HEK293 (cell line): ENCODE data around the gene CCDC136.

ENCODE experiments used
- CTCF ChIA-PET: fragments of 350-600 bp; formaldehyde crosslinking; extraction: SDS; loops from one replicate; lab custom pipeline; 2021; ENCODE audit warnings: antibody characterized with exemption; lab: Yijun Ruan, JAX
- POLR2A ChIA-PET: fragments of 300-600 bp; formaldehyde crosslinking; extraction: SDS; loops from one replicate; lab custom pipeline; 2020; ENCODE audit warnings: antibody characterized with exemption, inconsistent platforms; lab: Yijun Ruan, JAX
- H3K27ac ChIP-seq: fragments of 200-500 bp; sonication (Bioruptor generic); 2 replicates; pipeline ENCODE4 v1.5.1; 2014; ENCODE audit warnings: low read depth, low read length, control low read depth, inconsistent platforms; ENCODE audit errors: extremely low read depth
- H3K36me3 ChIP-seq, 2 experiments: fragments of 200-500 bp in 1 of 2; sonication (Bioruptor generic) in 1 of 2; 1 replicate in 1 of 2; 2 replicates in 1 of 2; pipeline ENCODE4 v1.5.1; 2014 to 2017; ENCODE audit warnings: inconsistent platforms in 2 of 2, low read length in 2 of 2; ENCODE audit not compliant: control insufficient read depth in 2 of 2, insufficient read depth in 1 of 2
- H3K4me1 ChIP-seq: fragments of 200-500 bp; sonication (Bioruptor generic); 2 replicates; pipeline ENCODE4 v1.5.1; 2014; ENCODE audit warnings: mild to moderate bottlenecking, low read length, inconsistent platforms; ENCODE audit not compliant: control insufficient read depth, insufficient read depth
- H3K4me3 ChIP-seq: 2 replicates; pipeline ENCODE4 v1.5.1; 2011; ENCODE audit warnings: low read depth, mild to moderate bottlenecking, control low read depth, low read length, moderate library complexity
- H3K9me3 ChIP-seq: fragments of 200-500 bp; sonication (Bioruptor generic); 2 replicates; pipeline ENCODE4 v1.5.1; 2014; ENCODE audit warnings: low read depth, low read length, inconsistent platforms; ENCODE audit not compliant: control insufficient read depth, insufficient read depth
- EGR2 ChIP-seq: fragments of 450-650 bp; formaldehyde crosslinking; IDR thresholded peaks from 2 replicates; pipeline ENCODE4 v1.5.1; 2016; ENCODE audit warnings: low read depth, missing biosample characterization, missing genetic modification characterization
- GLI4 ChIP-seq: fragments of 450-650 bp; formaldehyde crosslinking; IDR thresholded peaks from 2 replicates; pipeline ENCODE4 v1.5.1; 2016; ENCODE audit warnings: missing biosample characterization, missing genetic modification characterization
- TSHZ1 ChIP-seq: fragments of 450-650 bp; formaldehyde crosslinking; IDR thresholded peaks from 2 replicates; pipeline ENCODE4 v1.5.1; 2016; ENCODE audit warnings: missing biosample characterization, missing genetic modification characterization, borderline replicate concordance
- ZBTB1 ChIP-seq: fragments of 450-650 bp; formaldehyde crosslinking; IDR thresholded peaks from 2 replicates; pipeline ENCODE4 v1.5.1; 2016; ENCODE audit warnings: missing biosample characterization, missing genetic modification characterization
- ZFHX2 ChIP-seq: fragments of 450-650 bp; formaldehyde crosslinking; conservative IDR thresholded peaks from 2 replicates; pipeline ENCODE4 v1.5.1; 2016; ENCODE audit warnings: missing biosample characterization, missing genetic modification characterization
- ZNF112 ChIP-seq: fragments of 450-650 bp; formaldehyde crosslinking; IDR thresholded peaks from 2 replicates; pipeline ENCODE4 v1.5.0; 2017; ENCODE audit warnings: missing biosample characterization, missing genetic modification characterization
- ZNF146 ChIP-seq: fragments of 450-650 bp; formaldehyde crosslinking; IDR thresholded peaks from 2 replicates; pipeline ENCODE4 v1.5.1; 2016; ENCODE audit warnings: missing biosample characterization, missing genetic modification characterization
- ZNF155 ChIP-seq: fragments of 450-650 bp; formaldehyde crosslinking; IDR thresholded peaks from 2 replicates; pipeline ENCODE4 v1.5.1; 2016; ENCODE audit warnings: missing biosample characterization, missing genetic modification characterization
- ZNF302 ChIP-seq: fragments of 450-650 bp; formaldehyde crosslinking; IDR thresholded peaks from 2 replicates; pipeline ENCODE4 v1.5.1; 2016; ENCODE audit warnings: missing biosample characterization, missing genetic modification characterization, low read depth
- ZNF362 ChIP-seq: fragments of 450-650 bp; formaldehyde crosslinking; IDR thresholded peaks from 2 replicates; pipeline ENCODE4 v1.5.1; 2016; ENCODE audit warnings: missing biosample characterization, missing genetic modification characterization
- ZNF501 ChIP-seq: fragments of 450-650 bp; formaldehyde crosslinking; IDR thresholded peaks from 2 replicates; pipeline ENCODE4 v1.5.1; 2016; ENCODE audit warnings: missing biosample characterization, missing genetic modification characterization
- ZNF513 ChIP-seq: fragments of 450-650 bp; IDR thresholded peaks from 2 replicates; pipeline ENCODE4 v1.5.1; 2018; ENCODE audit warnings: missing biosample characterization, missing genetic modification characterization
- ZNF629 ChIP-seq: fragments of 450-650 bp; formaldehyde crosslinking; IDR thresholded peaks from 2 replicates; pipeline ENCODE4 v1.5.1; 2017; ENCODE audit warnings: missing biosample characterization, missing genetic modification characterization
- ZNF776 ChIP-seq: fragments of 450-650 bp; formaldehyde crosslinking; IDR thresholded peaks from 2 replicates; pipeline ENCODE4 v1.5.0; 2017; ENCODE audit warnings: missing biosample characterization, missing genetic modification characterization, borderline replicate concordance
- ZSCAN4 ChIP-seq: fragments of 450-650 bp; formaldehyde crosslinking; IDR thresholded peaks from 2 replicates; pipeline ENCODE4 v1.5.1; 2017; ENCODE audit warnings: missing biosample characterization, missing genetic modification characterization

Gene CCDC136

GRCh38 chr7:128755075-128755818, 36.5 kb upstream of the CCDC136 start:
- Histone ChIP-seq H3K4me3 (no peak overlapping the region), H3K4me1 (no peaks in the 10 kb centered on the region), H3K27ac (no peak overlapping the region), H3K36me3 (peaks cover 13 to 85% of the 10 kb centered on the region in 2 experiments), H3K9me3 (no peaks in the 10 kb centered on the region)
- CTCF ChIA-PET = interaction anchor here (0.7 to 1.2 kb wide), 2 partner anchors 15 to 294 kb away, joined by 3 to 5 read pairs; no protein-coding TSS in a partner anchor
- POLR2A ChIA-PET = interaction anchor here (0.6 kb wide), 1 partner anchor 859 kb away, joined by 3 read pairs; no protein-coding TSS in a partner anchor
- no peak for TF ChIP-seq ZFHX2 (tag by site-specific recombination)
- peak; percentile 50; the same call in 1 of the 2 replicates for TF ChIP-seq ZNF362

GRCh38 chr7:128755819-128756476, 35.8 kb upstream of the CCDC136 start:
- Histone ChIP-seq H3K27ac (no peak overlapping the region), H3K36me3 (peaks cover 17 to 84% of the 10 kb centered on the region in 2 experiments), H3K4me1 (no peaks in the 10 kb centered on the region), H3K9me3 (no peaks in the 10 kb centered on the region), H3K4me3 (no peak overlapping the region)
- ChIA-PET POLR2A (no interaction called here), CTCF (interaction anchor here (0.8 to 1.2 kb wide), 2 partner anchors 15 to 128 kb away, joined by 3 to 5 read pairs; no protein-coding TSS in a partner anchor)
- TF ChIP-seq ZNF501 (no peak), GLI4 (tag by site-specific recombination) (no peak)

- no peaks in the 10 kb centered on the region for H3K9me3 ChIP-seq
- H3K4me1 ChIP-seq = no peaks in the 10 kb centered on the region
- H3K4me3 ChIP-seq = no peak overlapping the region
- no peak for TF ChIP-seq ZNF112 (tag by site-specific recombination)
- peak; percentile 74 for TF ChIP-seq ZSCAN4 (tag by site-specific recombination)
- no peak overlapping the region for H3K27ac ChIP-seq
- POLR2A ChIA-PET = no interaction called here
- H3K36me3 ChIP-seq = peaks cover 18 to 90% of the 10 kb centered on the region in 2 experiments
- CTCF ChIA-PET = interaction anchor here (0.7 to 0.8 kb wide), 3 partner anchors 42 to 280 kb away, joined by 3 to 5 read pairs (median 3); no protein-coding TSS in a partner anchor
These were observed 34.6 kb upstream of the CCDC136 start for GRCh38 chr7:128757203-128757602.

GRCh38 chr7:128758553-128758952, 33.2 kb upstream of the CCDC136 start:
- H3K36me3 ChIP-seq = peaks cover 32 to 81% of the 10 kb centered on the region in 2 experiments
- no peaks in the 10 kb centered on the region for H3K9me3 ChIP-seq
- no peaks in the 10 kb centered on the region for H3K4me1 ChIP-seq
- POLR2A ChIA-PET = no interaction called here
- TF ChIP-seq ZBTB1 (tag by site-specific recombination) = no peak
- no peak for TF ChIP-seq ZNF302
- no peak for TF ChIP-seq ZNF513
- no peak for TF ChIP-seq ZNF155 (tag by site-specific recombination)
- TF ChIP-seq ZNF146 (tag by site-specific recombination) = no peak
- no peak for TF ChIP-seq ZNF776 (tag by site-specific recombination)
- no peak for TF ChIP-seq ZNF629 (tag by site-specific recombination)
- TF ChIP-seq EGR2 (tag by site-specific recombination) = no peak
- TF ChIP-seq TSHZ1 = no peak
- TF ChIP-seq, all 188 proteins: peak for 0
- CTCF ChIA-PET = interaction anchor here (0.6 kb wide), 1 partner anchor 109 kb away, joined by 3 read pairs; no protein-coding TSS in a partner anchor
- Histone ChIP-seq H3K27ac (no peak overlapping the region), H3K4me3 (no peak overlapping the region)
